ENCODE results near the gene ANKRD35.

ANKRD35 gene

GRCh38 chr1:145906954-145907753, 21.5 kb upstream of the ANKRD35 start:
- no peak for DNase-seq (ENCODE audit: low spot score)
- in situ Hi-C loops (cut with MboI; ENCODE audit: low sequenced_read_pairs, unreplicated experiment), result no loop called here

GRCh38 chr1:145901312-145902021, 15.8 kb upstream of the ANKRD35 start:
- no peak for TF ChIP-seq CTCF (IDR thresholded peaks at IDR 0.05; ENCODE audit: borderline replicate concordance, control extremely low read depth, extremely low read depth, insufficient read depth, missing control alignments)
- in situ Hi-C loops (cut with MboI; ENCODE audit: low sequenced_read_pairs, unreplicated experiment), result no loop called here
- DNase-seq (ENCODE audit: low spot score), result no peak

More at GRCh38 chr1:145906954-145907753, 21.5 kb upstream of the ANKRD35 start:
- TF ChIP-seq CTCF (IDR thresholded peaks at IDR 0.05; ENCODE audit: borderline replicate concordance, control extremely low read depth, extremely low read depth, insufficient read depth, missing control alignments), result no peak

GRCh38 chr1:145898756-145899155, 13.1 kb upstream of the ANKRD35 start:
- DNase-seq (ENCODE audit: low spot score), result no peak
- in situ Hi-C loops (cut with MboI; ENCODE audit: low sequenced_read_pairs, unreplicated experiment), result loop anchor here (10.0 kb wide), 1 partner anchor 106 kb away; no protein-coding TSS in a partner anchor
- TF ChIP-seq CTCF (IDR thresholded peaks at IDR 0.05; ENCODE audit: borderline replicate concordance, control extremely low read depth, extremely low read depth, insufficient read depth, missing control alignments), result no peak

GRCh38 chr1:145897969-145898368, 12.3 kb upstream of the ANKRD35 start:
- no peak for DNase-seq (ENCODE audit: low spot score)
- in situ Hi-C loops (cut with MboI; ENCODE audit: low sequenced_read_pairs, unreplicated experiment), result loop anchor here (10.0 kb wide), 1 partner anchor 107 kb away; no protein-coding TSS in a partner anchor
- no peak for TF ChIP-seq CTCF (IDR thresholded peaks at IDR 0.05; ENCODE audit: borderline replicate concordance, control extremely low read depth, extremely low read depth, insufficient read depth, missing control alignments)

- TF ChIP-seq CTCF (IDR thresholded peaks at IDR 0.05; ENCODE audit: borderline replicate concordance, control extremely low read depth, extremely low read depth, insufficient read depth, missing control alignments), result no peak
- DNase-seq (ENCODE audit: low spot score), result no peak
- in situ Hi-C loops (cut with MboI; ENCODE audit: low sequenced_read_pairs, unreplicated experiment), result loop anchor here (10.0 kb wide), 1 partner anchor 109 kb away; no protein-coding TSS in a partner anchor
Measured at GRCh38 chr1:145895471-145895870, 9.8 kb upstream of the ANKRD35 start.

GRCh38 chr1:145893306-145894055, 7.8 kb upstream of the ANKRD35 start:
- TF ChIP-seq CTCF (IDR thresholded peaks at IDR 0.05; ENCODE audit: borderline replicate concordance, control extremely low read depth, extremely low read depth, insufficient read depth, missing control alignments), result no peak
- DNase-seq (ENCODE audit: low spot score), result no peak
- in situ Hi-C loops (cut with MboI; ENCODE audit: low sequenced_read_pairs, unreplicated experiment), result loop anchor here (10.0 kb wide), 1 partner anchor 111 kb away; no protein-coding TSS in a partner anchor
